ENCODE results near the gene EFNA1.

GRCh38 chr1:155120253-155120652 is 7.4 kb upstream of the EFNA1 start:
- TF ChIP-seq SUZ12 (IDR thresholded peaks at IDR 0.05; ENCODE audit: extremely low read depth, insufficient read depth, insufficient read length), result no peak
- TF ChIP-seq YY1 (IDR thresholded peaks at IDR 0.05; ENCODE audit: insufficient read depth, insufficient read length), result no peak
